Suprapubic skin (tissue), 3 donors: ENCODE results near the gene MYO3A.

Experiments
- EP300 ChIP-seq: sonication (generic); formaldehyde crosslinking; IDR thresholded peaks from one replicate; pipeline ENCODE4 v1.6.1; 2017; ENCODE audit warnings: antibody characterized with exemption
- TF ChIP-seq, protein P1 (sequence below), 2 donors: fragments of 200-600 bp in 1 of 2; fragments of 450-650 bp in 1 of 2; sonication (generic) in 1 of 2; IDR thresholded peaks; one replicate each; pipeline ENCODE4 v1.5.1; 2016 to 2019; ENCODE audit warnings: antibody characterized with exemption in 2 of 2, mild to moderate bottlenecking in 1 of 2, moderate library complexity in 1 of 2

DNA sequence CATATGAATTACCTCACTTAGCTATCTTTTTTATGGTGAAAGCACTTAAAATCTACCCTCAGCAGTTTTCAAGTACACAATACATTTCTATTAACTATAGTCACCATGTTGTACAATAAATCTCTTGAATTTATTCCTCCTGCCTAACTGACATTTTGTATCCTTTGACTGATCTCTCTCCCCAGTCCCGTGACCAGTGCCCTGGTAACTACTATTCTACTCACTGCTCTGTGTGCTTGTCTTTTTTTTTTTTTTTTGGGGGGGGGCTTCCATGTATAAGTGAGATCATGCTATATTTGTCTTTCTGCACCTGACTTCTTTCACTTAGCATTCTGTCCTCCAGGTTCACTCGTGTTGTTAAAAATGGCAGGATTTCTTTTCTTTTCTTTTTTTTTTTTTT lies 271.2 kb downstream of the MYO3A start:
- no peak for TF ChIP-seq EP300
- TF ChIP-seq, protein P1, sequence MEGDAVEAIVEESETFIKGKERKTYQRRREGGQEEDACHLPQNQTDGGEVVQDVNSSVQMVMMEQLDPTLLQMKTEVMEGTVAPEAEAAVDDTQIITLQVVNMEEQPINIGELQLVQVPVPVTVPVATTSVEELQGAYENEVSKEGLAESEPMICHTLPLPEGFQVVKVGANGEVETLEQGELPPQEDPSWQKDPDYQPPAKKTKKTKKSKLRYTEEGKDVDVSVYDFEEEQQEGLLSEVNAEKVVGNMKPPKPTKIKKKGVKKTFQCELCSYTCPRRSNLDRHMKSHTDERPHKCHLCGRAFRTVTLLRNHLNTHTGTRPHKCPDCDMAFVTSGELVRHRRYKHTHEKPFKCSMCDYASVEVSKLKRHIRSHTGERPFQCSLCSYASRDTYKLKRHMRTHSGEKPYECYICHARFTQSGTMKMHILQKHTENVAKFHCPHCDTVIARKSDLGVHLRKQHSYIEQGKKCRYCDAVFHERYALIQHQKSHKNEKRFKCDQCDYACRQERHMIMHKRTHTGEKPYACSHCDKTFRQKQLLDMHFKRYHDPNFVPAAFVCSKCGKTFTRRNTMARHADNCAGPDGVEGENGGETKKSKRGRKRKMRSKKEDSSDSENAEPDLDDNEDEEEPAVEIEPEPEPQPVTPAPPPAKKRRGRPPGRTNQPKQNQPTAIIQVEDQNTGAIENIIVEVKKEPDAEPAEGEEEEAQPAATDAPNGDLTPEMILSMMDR (IDR thresholded peaks at IDR 0.05) = no peak
